GM12878 (cell line): ENCODE measurements around the gene TAMALIN. TPM values are rescaled to one million over a fixed set of nuclear protein-coding genes. Genes with fewer than 3 reads are reported as not detected.
A peak's percentile ranks its signal among the peaks of the same experiment; 100 is the strongest.

Experiments used
- CEBPB ChIP-seq, 2 experiments: fragments of 150-350 bp in 1 of 2; IDR thresholded peaks; 2 replicates each; pipeline ENCODE4 v1.6.1; 2012 to 2014; ENCODE audit warnings: low read depth in 2 of 2, low read length in 2 of 2, borderline replicate concordance in 1 of 2, inconsistent platforms in 1 of 2
- DPF2 ChIP-seq: fragments of 450-650 bp; IDR thresholded peaks from 2 replicates; pipeline ENCODE4 v1.6.1; 2017; ENCODE audit warnings: mild to moderate bottlenecking
- IRF3 ChIP-seq: fragments of 450-650 bp; IDR thresholded peaks from 2 replicates; pipeline ENCODE4 v1.6.1; 2014; ENCODE audit warnings: mild to moderate bottlenecking
- JUNB ChIP-seq: IDR thresholded peaks from 2 replicates; pipeline ENCODE4 v1.6.1; 2016; ENCODE audit warnings: antibody characterized with exemption, mild to moderate bottlenecking
- KDM1A ChIP-seq: fragments of 200-600 bp; sonication (generic); IDR thresholded peaks from 2 replicates; pipeline ENCODE4 v1.6.1; 2016; ENCODE audit warnings: borderline replicate concordance
- KLF5 ChIP-seq: fragments of 450-650 bp; IDR thresholded peaks from 2 replicates; pipeline ENCODE4 v1.6.1; 2014; ENCODE audit warnings: mild to moderate bottlenecking; ENCODE audit not compliant: partially characterized antibody
- MTA3 ChIP-seq: IDR thresholded peaks from 2 replicates; pipeline ENCODE4 v1.6.1; 2012; ENCODE audit warnings: low read length, inconsistent platforms, borderline replicate concordance
- NBN ChIP-seq: fragments of 450-650 bp; IDR thresholded peaks from 2 replicates; pipeline ENCODE4 v1.6.1; 2016
- NFXL1 ChIP-seq: fragments of 450-650 bp; IDR thresholded peaks from 2 replicates; pipeline ENCODE4 v1.6.1; 2017; ENCODE audit warnings: antibody characterized with exemption, mild to moderate bottlenecking, borderline replicate concordance
- NFYA ChIP-seq: IDR thresholded peaks from 2 replicates; pipeline ENCODE4 v1.6.1; 2011; ENCODE audit warnings: low read depth, mild to moderate bottlenecking, low read length, improper control_type of control experiment, borderline replicate concordance
- NR2C1 ChIP-seq: fragments of 450-650 bp; IDR thresholded peaks from 2 replicates; pipeline ENCODE4 v1.6.1; 2017; ENCODE audit warnings: antibody characterized with exemption, mild to moderate bottlenecking, moderate library complexity
- NR2C2 ChIP-seq: IDR thresholded peaks from 2 replicates; pipeline ENCODE4 v1.6.1; 2011; ENCODE audit warnings: borderline replicate concordance, low read depth; ENCODE audit not compliant: control insufficient read depth, insufficient read length
- POLR2A ChIP-seq: IDR thresholded peaks from 2 replicates; pipeline ENCODE4 v1.6.1; 2011; ENCODE audit warnings: low read depth, mild to moderate bottlenecking, low read length
- POLR2AphosphoS2 ChIP-seq: IDR thresholded peaks from 2 replicates; pipeline ENCODE4 v1.6.1; 2011; ENCODE audit warnings: low read depth, mild to moderate bottlenecking, low read length, improper control_type of control experiment, moderate library complexity
- RAD21 ChIP-seq: IDR thresholded peaks from 2 replicates; pipeline ENCODE4 v1.6.1; 2011; ENCODE audit warnings: mild to moderate bottlenecking, low read depth, low read length, moderate library complexity; ENCODE audit not compliant: insufficient read depth
- SIN3A ChIP-seq: IDR thresholded peaks from 2 replicates; pipeline ENCODE4 v1.6.1; 2012; ENCODE audit warnings: low read depth, low read length, improper control_type of control experiment
- SPI1 ChIP-seq: IDR thresholded peaks from 2 replicates; pipeline ENCODE4 v1.6.1; 2011; ENCODE audit warnings: low read depth, mild to moderate bottlenecking, low read length, moderate library complexity, borderline replicate concordance; ENCODE audit not compliant: insufficient read depth
- SUPT20H ChIP-seq: IDR thresholded peaks from 2 replicates; pipeline ENCODE4 v1.6.1; 2011; ENCODE audit warnings: low read depth, mild to moderate bottlenecking, low read length, moderate library complexity, borderline replicate concordance; ENCODE audit not compliant: control insufficient read depth
- TCF3 ChIP-seq: IDR thresholded peaks from 2 replicates; pipeline ENCODE4 v1.6.1; 2012; ENCODE audit warnings: low read depth, mild to moderate bottlenecking, low read length, borderline replicate concordance; ENCODE audit not compliant: insufficient read depth
- ZNF217 ChIP-seq: fragments of 450-650 bp; IDR thresholded peaks from 2 replicates; pipeline ENCODE4 v1.6.1; 2017; ENCODE audit warnings: antibody characterized with exemption, mild to moderate bottlenecking
- ZNF24 ChIP-seq: fragments of 450-650 bp; IDR thresholded peaks from 2 replicates; pipeline ENCODE4 v1.6.1; 2017; ENCODE audit warnings: antibody characterized with exemption, mild to moderate bottlenecking
- ZNF622 ChIP-seq: fragments of 450-650 bp; IDR thresholded peaks from 2 replicates; pipeline ENCODE4 v1.6.1; 2017; ENCODE audit warnings: mild to moderate bottlenecking, inconsistent platforms
- polyA plus RNA-seq, 11 experiments: library from polyadenylated mRNA; depleted of rRNA in 4 of 11; unstranded in 6 of 11; stranded (reverse) in 5 of 11; fragments of >200 nt; fragmentation: Nextera tagmentation in 4 of 11; fragmentation: Illumina TruSeq in 1 of 11; extraction: Ambion mirVana in 4 of 11; extraction: Trizol in 1 of 11; gene quantifications; 1 replicate in 1 of 11; 2 replicates in 10 of 11; pipeline versions ENCODE4 v1.2.1 to v1.2.3, GENCODE V29; 2011 to 2016; ENCODE audit warnings: inconsistent platforms in 2 of 11, missing spikeins in 2 of 11, low read depth in 1 of 11
- total RNA-seq, 4 experiments: library from RNA; depleted of rRNA in 3 of 4; stranded (reverse); fragments of >200 nt in 3 of 4; fragmentation: Illumina TruSeq in 1 of 4; extraction: Trizol in 1 of 4; gene quantifications; 2 replicates each; pipeline versions ENCODE4 v1.2.1 to v1.2.3, GENCODE V29; 2013 to 2021
- TF ChIP-seq, protein P1 (sequence below): IDR thresholded peaks from 2 replicates; pipeline ENCODE4 v1.6.1; 2012; ENCODE audit warnings: low read depth, low read length, improper control_type of control experiment
- TF ChIP-seq, protein P2 (sequence below): IDR thresholded peaks from 2 replicates; pipeline ENCODE4 v1.6.1; 2012; ENCODE audit warnings: mild to moderate bottlenecking, low read depth, low read length
- TF ChIP-seq, protein P3 (sequence below): IDR thresholded peaks from 2 replicates; pipeline ENCODE4 v1.6.1; 2011; ENCODE audit warnings: borderline replicate concordance, low read depth, mild to moderate bottlenecking, moderate library complexity, low read length; ENCODE audit not compliant: insufficient read depth, poor library complexity, severe bottlenecking

TAMALIN gene
- total and polyA plus RNA-seq, 10 of the 15 experiments (the other 5 are each of a cell fraction or from before 2014, with no cell fraction given), result 0.09 to 0.58 (median 0.19) TPM; not detected in 4

DNA sequence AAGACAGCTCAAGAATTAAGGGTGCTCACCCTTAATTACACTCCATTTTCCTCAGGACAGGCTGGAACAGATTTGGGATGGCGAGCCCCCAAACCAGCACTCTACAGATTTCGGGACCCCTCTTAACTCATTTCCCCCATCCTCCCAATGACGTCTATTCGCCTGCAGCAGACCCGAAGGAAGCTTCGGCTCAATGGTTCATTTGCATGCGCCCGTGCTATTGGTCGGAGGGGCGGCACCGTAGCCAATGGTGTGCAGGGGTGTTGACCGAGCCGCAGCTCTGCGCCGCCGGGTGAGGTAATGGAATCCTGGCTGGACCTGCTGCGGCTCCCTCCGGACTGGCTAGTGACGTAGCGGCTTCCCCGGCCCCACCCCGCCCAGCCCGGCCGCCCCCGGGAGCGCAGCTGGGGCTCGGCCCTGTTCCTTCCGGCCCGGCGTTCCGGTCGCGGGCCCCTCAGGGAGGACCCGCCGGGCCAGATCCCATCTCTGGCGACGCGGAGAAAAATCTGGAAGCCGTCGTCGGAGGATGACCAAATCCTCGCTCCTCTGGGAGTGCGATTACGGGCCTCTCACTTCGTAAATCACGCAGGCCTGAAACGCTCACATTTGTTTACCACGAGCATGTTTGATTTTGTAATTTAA is 26.2 kb downstream of the TAMALIN start (continued):
- TF ChIP-seq NFYA, result no peak
- TF ChIP-seq CEBPB (IDR thresholded peaks at IDR 0.05; ENCODE audit: borderline replicate concordance in 1 of 2, low read depth in 2 of 2, low read length in 2 of 2), result no peak
- TF ChIP-seq ZNF24, result no peak
- no peak for TF ChIP-seq MTA3
- TF ChIP-seq POLR2A, result peak; percentile 62
- TF ChIP-seq NR2C1, result no peak
- no peak for TF ChIP-seq ZNF622
- TF ChIP-seq DPF2, result no peak; the same call in 1 of the 2 replicates
- TF ChIP-seq KLF5, result no peak
- TF ChIP-seq, protein P1, sequence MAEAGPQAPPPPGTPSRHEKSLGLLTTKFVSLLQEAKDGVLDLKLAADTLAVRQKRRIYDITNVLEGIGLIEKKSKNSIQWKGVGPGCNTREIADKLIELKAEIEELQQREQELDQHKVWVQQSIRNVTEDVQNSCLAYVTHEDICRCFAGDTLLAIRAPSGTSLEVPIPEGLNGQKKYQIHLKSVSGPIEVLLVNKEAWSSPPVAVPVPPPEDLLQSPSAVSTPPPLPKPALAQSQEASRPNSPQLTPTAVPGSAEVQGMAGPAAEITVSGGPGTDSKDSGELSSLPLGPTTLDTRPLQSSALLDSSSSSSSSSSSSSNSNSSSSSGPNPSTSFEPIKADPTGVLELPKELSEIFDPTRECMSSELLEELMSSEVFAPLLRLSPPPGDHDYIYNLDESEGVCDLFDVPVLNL, result no peak
- TF ChIP-seq, protein P2, sequence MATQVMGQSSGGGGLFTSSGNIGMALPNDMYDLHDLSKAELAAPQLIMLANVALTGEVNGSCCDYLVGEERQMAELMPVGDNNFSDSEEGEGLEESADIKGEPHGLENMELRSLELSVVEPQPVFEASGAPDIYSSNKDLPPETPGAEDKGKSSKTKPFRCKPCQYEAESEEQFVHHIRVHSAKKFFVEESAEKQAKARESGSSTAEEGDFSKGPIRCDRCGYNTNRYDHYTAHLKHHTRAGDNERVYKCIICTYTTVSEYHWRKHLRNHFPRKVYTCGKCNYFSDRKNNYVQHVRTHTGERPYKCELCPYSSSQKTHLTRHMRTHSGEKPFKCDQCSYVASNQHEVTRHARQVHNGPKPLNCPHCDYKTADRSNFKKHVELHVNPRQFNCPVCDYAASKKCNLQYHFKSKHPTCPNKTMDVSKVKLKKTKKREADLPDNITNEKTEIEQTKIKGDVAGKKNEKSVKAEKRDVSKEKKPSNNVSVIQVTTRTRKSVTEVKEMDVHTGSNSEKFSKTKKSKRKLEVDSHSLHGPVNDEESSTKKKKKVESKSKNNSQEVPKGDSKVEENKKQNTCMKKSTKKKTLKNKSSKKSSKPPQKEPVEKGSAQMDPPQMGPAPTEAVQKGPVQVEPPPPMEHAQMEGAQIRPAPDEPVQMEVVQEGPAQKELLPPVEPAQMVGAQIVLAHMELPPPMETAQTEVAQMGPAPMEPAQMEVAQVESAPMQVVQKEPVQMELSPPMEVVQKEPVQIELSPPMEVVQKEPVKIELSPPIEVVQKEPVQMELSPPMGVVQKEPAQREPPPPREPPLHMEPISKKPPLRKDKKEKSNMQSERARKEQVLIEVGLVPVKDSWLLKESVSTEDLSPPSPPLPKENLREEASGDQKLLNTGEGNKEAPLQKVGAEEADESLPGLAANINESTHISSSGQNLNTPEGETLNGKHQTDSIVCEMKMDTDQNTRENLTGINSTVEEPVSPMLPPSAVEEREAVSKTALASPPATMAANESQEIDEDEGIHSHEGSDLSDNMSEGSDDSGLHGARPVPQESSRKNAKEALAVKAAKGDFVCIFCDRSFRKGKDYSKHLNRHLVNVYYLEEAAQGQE, result no peak
- peak; percentile 69; the same call in 1 of the 2 replicates for TF ChIP-seq TCF3
- TF ChIP-seq RAD21, result no peak
- no peak for TF ChIP-seq SPI1
- no peak for TF ChIP-seq JUNB
- no peak for TF ChIP-seq NBN
- TF ChIP-seq ZNF217, result no peak
- no peak for TF ChIP-seq POLR2AphosphoS2
- no peak for TF ChIP-seq KDM1A
- no peak for TF ChIP-seq NFXL1
- no peak for TF ChIP-seq SIN3A
- no peak for TF ChIP-seq SUPT20H
- TF ChIP-seq, protein P3, sequence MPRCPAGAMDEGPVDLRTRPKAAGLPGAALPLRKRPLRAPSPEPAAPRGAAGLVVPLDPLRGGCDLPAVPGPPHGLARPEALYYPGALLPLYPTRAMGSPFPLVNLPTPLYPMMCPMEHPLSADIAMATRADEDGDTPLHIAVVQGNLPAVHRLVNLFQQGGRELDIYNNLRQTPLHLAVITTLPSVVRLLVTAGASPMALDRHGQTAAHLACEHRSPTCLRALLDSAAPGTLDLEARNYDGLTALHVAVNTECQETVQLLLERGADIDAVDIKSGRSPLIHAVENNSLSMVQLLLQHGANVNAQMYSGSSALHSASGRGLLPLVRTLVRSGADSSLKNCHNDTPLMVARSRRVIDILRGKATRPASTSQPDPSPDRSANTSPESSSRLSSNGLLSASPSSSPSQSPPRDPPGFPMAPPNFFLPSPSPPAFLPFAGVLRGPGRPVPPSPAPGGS, result no peak
- TF ChIP-seq NR2C2, result no peak
- TF ChIP-seq IRF3, result no peak
